Kidney (tissue), 14 donors: Measurements from ENCODE around the gene TMEM107. TPM values are rescaled to one million over a fixed set of nuclear protein-coding genes. Genes with fewer than 3 reads are reported as not detected.
A peak's percentile ranks its signal among the peaks of the same experiment; 100 is the strongest.
"Not testable (repeated sequence)": the region's sequence is repeated elsewhere in the genome, so short reads cannot be mapped to it uniquely, and the experiment has no call there.

Experiments used
- DNase-seq, 5 donors: peaks; one replicate each; pipeline ENCODE4 v3.0.0-alpha.2; 2013 to 2020
- FAIRE-seq: peaks from 2 replicates; lab custom pipeline; 2012; peaks lifted over from hg19 to GRCh38; lab: Jason Lieb, UNC
- H3K27ac ChIP-seq, 2 donors: one replicate each; pipeline ENCODE4 v1.7.0; 2013; ENCODE audit warnings: low read depth in 2 of 2, low read length in 2 of 2, inconsistent platforms in 1 of 2
- H3K27me3 ChIP-seq: one replicate; pipeline ENCODE4 v1.7.1; 2013; ENCODE audit warnings: low read length, inconsistent platforms; ENCODE audit not compliant: control insufficient read depth, insufficient read depth
- H3K36me3 ChIP-seq, 3 donors: one replicate each; pipeline versions ENCODE4 v1.7.0 to v1.7.1; 2013; ENCODE audit warnings: low read length in 3 of 3, control low read depth in 1 of 3, inconsistent platforms in 1 of 3; ENCODE audit not compliant: insufficient read depth in 3 of 3, control insufficient read depth in 2 of 3
- H3K4me1 ChIP-seq, 3 donors: one replicate each; pipeline versions ENCODE4 v1.7.0 to v1.7.1; 2013; ENCODE audit warnings: low read length in 3 of 3, inconsistent platforms in 1 of 3, low read depth in 1 of 3; ENCODE audit not compliant: control insufficient read depth in 2 of 3, insufficient read depth in 2 of 3
- H3K4me3 ChIP-seq, 3 donors: one replicate each; pipeline versions ENCODE4 v1.7.0 to v1.8.1; 2013; ENCODE audit warnings: low read length in 3 of 3, control low read depth in 1 of 3, inconsistent platforms in 1 of 3
- H3K9ac ChIP-seq, 3 donors: one replicate each; pipeline versions ENCODE4 v1.7.0 to v1.7.1; 2013; ENCODE audit warnings: low read length in 3 of 3, control low read depth in 1 of 3, inconsistent platforms in 1 of 3
- H3K9me3 ChIP-seq, 3 donors: one replicate each; pipeline versions ENCODE4 v1.7.0 to v1.7.1; 2013; ENCODE audit warnings: low read length in 3 of 3, control low read depth in 1 of 3, inconsistent platforms in 1 of 3; ENCODE audit not compliant: control insufficient read depth in 2 of 3, insufficient read depth in 1 of 3
- CTCF ChIP-seq: IDR thresholded peaks from 3 replicates; pipeline ENCODE4 v1.5.1; 2012; ENCODE audit warnings: mild to moderate bottlenecking, moderate library complexity, borderline replicate concordance; ENCODE audit not compliant: insufficient read depth; ENCODE audit errors: extremely low read depth
- intact Hi-C: fragments of 100-400 bp; cut with DNase I; formaldehyde crosslinking; loops from one replicate; pipeline ENCODE4 v1.11.1; 2022
- polyA plus RNA-seq: library from polyadenylated mRNA; stranded (reverse); fragments of 350-450 nt; fragmentation: Illumina TruSeq; extraction: RNeasy Lipid Tissue Mini Kit (QIAGEN cat#74804); gene quantifications from one replicate; pipeline ENCODE4 v1.2.3, GENCODE V29; 2014; ENCODE audit warnings: low read depth, low replicate concordance; ENCODE audit not compliant: insufficient read depth
- total RNA-seq: library from RNA; stranded (reverse); fragmentation: NEBNext Ultra II Directional; extraction: Animal tissue kit (Norgen Biotek cat#: 25700); gene quantifications from one replicate; pipeline ENCODE4 v1.2.1, GENCODE V29; 2021
- donor health status: control.
- donor health status: control.
- donor health status: control.
- donor health status: control.
- donor health status: control.
- donor health status: DM: yes; HTN: yes; CAD: no.
- donor health status: Normal renal cell carcinoma (clear cell type).

The TMEM107 gene
- total and polyA plus RNA-seq, 2 donors from 2014 or later, result 23.4 to 24.6 TPM

GRCh38 chr17:8221663-8222379 lies 45.6 kb upstream of the TMEM107 start:
- DNase-seq (peak; percentile 93 to 98 (median 96)), FAIRE-seq (no peak)
- Histone ChIP-seq H3K9ac (peak overlapping the region; percentile 79 to 99 (median 94)), H3K4me3 (peak overlapping the region; percentile 79 to 90 (median 81)), H3K27ac (peak overlapping the region; percentile 95 to 98), H3K27me3 (no peaks in the 10 kb centered on the region), H3K36me3 (no peaks in the 10 kb centered on the region), H3K4me1 (peaks cover 0 to 10% (median 5%) of the 10 kb centered on the region in 3 donors), H3K9me3 (no peaks in the 10 kb centered on the region)
- no peak for TF ChIP-seq CTCF
- intact Hi-C loops, result no loop called here

GRCh38 chr17:8220783-8221662 lies 44.8 kb upstream of the TMEM107 start:
- intact Hi-C loops, result no loop called here
- DNase-seq (peak; percentile 93 to 99 (median 97)), FAIRE-seq (no peak)
- Histone ChIP-seq H3K36me3 (no peaks in the 10 kb centered on the region), H3K27ac (peak overlapping the region; percentile 95 to 98), H3K27me3 (no peaks in the 10 kb centered on the region), H3K9ac (peak overlapping the region; percentile 76 to 99 (median 79)), H3K4me3 (peak overlapping the region; percentile 79 to 90 (median 81)), H3K9me3 (no peaks in the 10 kb centered on the region), H3K4me1 (peaks cover 0 to 10% (median 5%) of the 10 kb centered on the region in 3 donors)
- TF ChIP-seq CTCF, result no peak

DNA sequence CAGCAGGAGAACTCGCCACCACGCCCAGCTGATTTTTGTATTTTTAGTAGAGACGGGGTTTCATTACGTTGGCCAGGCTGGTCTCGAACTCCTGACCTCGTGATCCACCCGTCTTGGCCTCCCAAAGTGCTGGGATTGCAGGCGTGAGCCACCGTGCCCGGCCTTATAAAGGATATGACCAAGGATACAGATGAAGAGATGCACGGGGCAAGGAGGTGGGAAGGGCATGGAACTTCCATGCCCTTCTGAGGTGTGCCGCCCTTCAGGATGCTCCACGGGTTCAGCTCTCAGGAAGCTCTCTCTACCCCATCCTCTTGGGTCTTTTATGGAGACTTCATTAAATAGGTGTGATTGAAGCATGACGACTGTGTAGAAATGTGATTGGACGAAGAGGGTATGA lies 37.8 kb upstream of the TMEM107 start:
- intact Hi-C loops, FAIRE-seq, H3K36me3 ChIP-seq: not testable (repeated sequence)

More for the DNA sequence above, 37.8 kb upstream of the TMEM107 start:
- not testable (repeated sequence) for H3K9ac ChIP-seq, DNase-seq, H3K4me3 ChIP-seq, H3K27ac ChIP-seq, H3K4me1 ChIP-seq, H3K27me3 ChIP-seq, H3K9me3 ChIP-seq
